COLO829 (cell line): Measurements from ENCODE around the gene DGKQ.
A peak's percentile ranks its signal among the peaks of the same experiment; 100 is the strongest.

Experiments used
- DNase-seq: peaks from one replicate; pipeline ENCODE4 v3.0.0; 2012; ENCODE audit warnings: low spot score

DGKQ gene

GRCh38 chr4:973431-974397 lies at the start of gene DGKQ:
Gene DGKQ, minus strand, starts transcription at chr4:973569. Its CDS starts 87 bp downstream, at chr4:973482.
- DNase-seq, result peak; percentile 78

- DNase-seq, result no peak
Observed at GRCh38 chr4:1022739-1023066, 49.3 kb upstream of the DGKQ start.

- DNase-seq, result no peak
Observed at GRCh38 chr4:1022051-1022738, 48.8 kb upstream of the DGKQ start.

- no peak for DNase-seq
Observed at GRCh38 chr4:1021386-1022050, 48.1 kb upstream of the DGKQ start.

- DNase-seq, result no peak
Observed at GRCh38 chr4:1019729-1020470, 46.5 kb upstream of the DGKQ start.

GRCh38 chr4:1019320-1019719 lies 46.0 kb upstream of the DGKQ start:
- no peak for DNase-seq

GRCh38 chr4:1018147-1019020 lies 45.0 kb upstream of the DGKQ start:
- no peak for DNase-seq

- no peak for DNase-seq
Observed at GRCh38 chr4:1017706-1018105, 44.3 kb upstream of the DGKQ start.

GRCh38 chr4:1017211-1017610 lies 43.8 kb upstream of the DGKQ start:
- no peak for DNase-seq

- no peak for DNase-seq
Observed at GRCh38 chr4:1015746-1016145, 42.4 kb upstream of the DGKQ start.

- DNase-seq, result no peak
Observed at GRCh38 chr4:1015179-1015578, 41.8 kb upstream of the DGKQ start.

GRCh38 chr4:1014291-1015167 lies 41.2 kb upstream of the DGKQ start:
- DNase-seq, result peak; percentile 43

GRCh38 chr4:1013225-1014073 lies 40.1 kb upstream of the DGKQ start:
- DNase-seq, result no peak

GRCh38 chr4:1012034-1012739 lies 38.8 kb upstream of the DGKQ start:
- no peak for DNase-seq

GRCh38 chr4:1011666-1012033 lies 38.3 kb upstream of the DGKQ start:
- no peak for DNase-seq

- DNase-seq, result peak; percentile 62
Observed at GRCh38 chr4:1011022-1011665, 37.8 kb upstream of the DGKQ start, which contains the start of gene FGFRL1. Gene FGFRL1, plus strand, starts transcription at chr4:1011626. Its CDS starts 860 bp downstream, at chr4:1012486.

- no peak for DNase-seq
Observed at GRCh38 chr4:1010395-1011021, 37.1 kb upstream of the DGKQ start.
